ENCODE data around the gene CPA2.

The CPA2 gene

DNA sequence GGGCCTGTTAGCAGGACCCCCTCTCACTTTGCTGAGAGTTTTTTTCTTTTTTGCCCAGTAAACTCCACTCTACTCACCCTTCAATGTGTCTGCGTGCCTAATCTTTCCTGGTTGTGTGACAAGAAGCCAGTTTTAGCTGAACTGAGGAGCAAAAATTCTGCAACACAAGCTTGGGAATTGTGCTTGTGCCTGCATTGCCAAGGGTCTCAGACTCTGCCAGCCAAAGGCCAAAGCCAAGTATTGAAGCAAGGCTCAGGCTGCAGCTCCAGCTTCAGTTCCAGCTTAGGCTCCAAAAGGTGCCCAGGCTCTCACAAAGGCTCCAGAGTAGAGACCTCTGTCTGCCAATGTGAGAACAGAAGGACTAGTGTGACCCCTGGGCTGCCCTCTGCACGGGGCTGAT lies 4.2 kb upstream of the CPA2 start:
- H3K4me3 ChIP-seq (ENCODE audit: low read depth, low read length) = no peak overlapping the region
- no peak for TF ChIP-seq CTCF (IDR thresholded peaks at IDR 0.05; ENCODE audit: borderline replicate concordance, insufficient read depth, low read depth, low read length)

DNA sequence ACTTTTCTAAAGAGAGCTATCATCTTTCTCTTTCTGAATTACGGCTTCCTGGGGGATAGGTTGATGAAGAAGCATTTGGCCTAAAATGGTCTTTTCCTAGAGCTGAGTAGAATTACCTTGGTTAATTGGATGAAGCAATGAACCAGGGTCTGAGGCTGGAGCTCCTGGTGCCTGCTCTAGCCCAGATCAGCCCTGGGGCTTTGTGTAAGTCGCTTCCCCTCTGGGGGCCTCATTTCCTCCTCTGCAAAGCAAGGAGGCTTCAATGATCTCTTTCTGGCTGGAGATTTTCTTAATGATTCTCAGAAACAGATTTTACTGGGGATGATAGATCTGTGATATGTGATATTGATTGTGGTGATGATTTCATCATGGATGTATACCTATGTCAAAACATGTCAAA lies 3.5 kb upstream of the CPA2 start:
- no peak for TF ChIP-seq CTCF (IDR thresholded peaks at IDR 0.05; ENCODE audit: borderline replicate concordance, insufficient read depth, low read depth, low read length)
- H3K4me3 ChIP-seq (ENCODE audit: low read depth, low read length) = no peak overlapping the region

DNA sequence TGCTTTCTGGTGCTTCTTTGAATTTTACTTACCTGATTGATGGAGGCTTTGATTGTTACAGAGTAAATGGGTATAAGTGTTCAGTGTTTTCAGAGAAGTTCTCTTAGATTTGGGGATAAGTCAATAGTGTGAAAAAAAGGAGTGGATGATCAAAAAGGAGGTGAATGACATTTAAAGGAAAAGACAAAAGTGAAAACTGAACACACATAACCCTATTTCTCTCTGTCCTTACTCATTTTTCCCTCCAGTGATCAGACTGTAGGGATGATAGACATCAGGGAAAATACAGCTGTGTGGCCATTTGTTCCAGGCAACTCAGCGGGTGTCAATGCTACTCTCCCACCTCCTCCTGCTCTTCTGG lies 278 bp downstream of the CPA2 start:
- no peak for TF ChIP-seq CTCF (IDR thresholded peaks at IDR 0.05; ENCODE audit: borderline replicate concordance, insufficient read depth, low read depth, low read length)
- H3K4me3 ChIP-seq (ENCODE audit: low read depth, low read length) = no peak overlapping the region

- no peak for TF ChIP-seq CTCF (IDR thresholded peaks at IDR 0.05; ENCODE audit: borderline replicate concordance, insufficient read depth, low read depth, low read length)
- no peak overlapping the region for H3K4me3 ChIP-seq (ENCODE audit: low read depth, low read length)
These were observed 2.0 kb downstream of the CPA2 start for GRCh38 chr7:130268463-130269317.

DNA sequence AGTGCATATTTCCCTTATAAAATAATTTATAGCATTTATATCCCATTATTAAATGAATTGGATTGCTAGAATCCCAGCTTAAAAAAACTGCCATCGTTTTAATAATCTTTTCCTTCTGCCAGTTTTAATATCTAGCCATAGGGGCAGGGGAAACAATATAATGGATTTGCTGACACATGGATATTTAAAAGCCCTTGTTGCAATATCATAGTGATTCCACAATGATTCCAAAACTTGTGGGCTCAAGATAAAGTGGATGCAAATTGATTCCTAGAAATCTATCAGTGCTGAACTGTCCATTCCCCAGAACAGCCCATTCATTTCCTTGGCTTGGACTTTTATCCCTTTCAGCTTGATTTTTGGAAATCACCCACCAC lies 2.6 kb downstream of the CPA2 start:
- H3K4me3 ChIP-seq (ENCODE audit: low read depth, low read length) = no peak overlapping the region
- TF ChIP-seq CTCF (IDR thresholded peaks at IDR 0.05; ENCODE audit: borderline replicate concordance, insufficient read depth, low read depth, low read length) = no peak

DNA sequence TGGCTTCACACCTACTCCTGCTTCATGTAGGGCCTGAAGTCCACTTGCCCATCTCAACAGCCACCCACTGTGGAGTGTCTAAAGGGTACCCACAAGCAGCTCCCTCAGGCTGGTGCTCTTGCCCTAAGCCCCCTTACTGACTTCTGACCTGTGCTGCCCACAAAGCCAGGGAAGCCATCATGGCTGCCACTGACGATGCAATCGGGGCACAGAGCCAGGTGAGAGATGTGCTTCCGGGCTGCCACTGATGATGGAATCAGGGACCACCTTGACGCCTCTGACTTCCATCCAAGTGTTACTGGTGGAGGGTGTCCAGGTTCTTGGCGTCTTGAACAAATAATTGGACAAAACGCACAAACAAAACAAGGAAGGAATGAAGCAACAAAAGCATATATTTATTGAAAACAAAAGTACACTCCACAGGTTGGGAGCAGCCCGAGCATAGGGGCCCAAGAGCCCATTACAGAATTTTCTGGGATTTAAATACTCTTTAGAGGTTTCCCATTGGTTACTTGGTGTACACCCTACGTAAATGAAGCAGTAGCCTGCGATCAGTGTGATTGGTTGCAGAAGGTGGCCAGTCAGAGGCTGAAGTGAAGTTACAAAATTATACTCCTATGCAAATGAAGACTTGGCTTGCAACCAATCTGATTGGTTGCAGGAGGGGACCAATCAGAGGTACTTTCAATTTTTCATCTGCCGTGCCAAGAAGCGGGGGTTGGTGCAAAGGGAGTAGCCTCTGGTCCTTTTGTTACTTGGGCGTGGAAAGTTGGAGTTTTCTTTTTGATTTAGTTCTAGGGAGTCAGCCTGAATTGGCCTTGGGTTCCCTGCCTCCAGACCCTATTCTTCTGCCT lies 4.5 kb downstream of the CPA2 start:
- no peak overlapping the region for H3K4me3 ChIP-seq (ENCODE audit: low read depth, low read length)
- no peak for TF ChIP-seq CTCF (IDR thresholded peaks at IDR 0.05; ENCODE audit: borderline replicate concordance, insufficient read depth, low read depth, low read length)

All from GM12875 (cell line).